GM12801 (cell line): ENCODE results near the gene NDFIP2.

Experiments used
- TF ChIP-seq, protein P1 (sequence below): IDR thresholded peaks from one replicate; pipeline ENCODE4 v1.5.1; 2011; ENCODE audit warnings: control low read depth; ENCODE audit not compliant: insufficient read length; ENCODE audit errors: extremely low read depth

NDFIP2 gene

DNA sequence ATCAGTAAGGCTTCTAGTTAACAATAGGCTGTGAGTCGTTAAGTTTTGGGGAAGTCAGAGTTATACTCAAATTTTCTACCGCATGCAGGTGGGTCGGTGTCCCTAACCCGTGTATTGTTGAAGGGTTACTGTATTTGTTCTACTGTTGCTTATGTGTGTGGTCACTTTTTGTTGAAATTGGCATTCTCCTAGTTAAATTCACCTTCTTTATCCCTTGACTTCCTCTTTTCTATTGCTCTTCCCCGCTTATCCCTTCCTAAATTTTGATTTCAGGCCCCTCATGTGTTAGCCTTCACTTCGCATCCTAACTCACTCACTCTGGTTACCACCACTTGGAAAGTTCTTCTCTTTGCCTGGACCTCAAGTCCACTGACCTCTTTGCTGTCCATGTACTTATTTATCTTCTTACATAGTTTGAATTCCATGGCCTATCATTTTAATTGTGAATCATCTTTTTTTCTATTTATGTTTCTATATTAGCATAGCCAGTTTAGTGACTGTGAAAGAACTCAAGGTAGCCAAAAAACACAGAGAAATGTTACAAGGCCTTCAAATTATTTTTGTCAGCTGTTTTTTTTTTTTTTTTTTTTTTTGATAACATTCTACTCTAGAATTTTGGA, 52.9 kb downstream of the NDFIP2 start:
- TF ChIP-seq, protein P1, sequence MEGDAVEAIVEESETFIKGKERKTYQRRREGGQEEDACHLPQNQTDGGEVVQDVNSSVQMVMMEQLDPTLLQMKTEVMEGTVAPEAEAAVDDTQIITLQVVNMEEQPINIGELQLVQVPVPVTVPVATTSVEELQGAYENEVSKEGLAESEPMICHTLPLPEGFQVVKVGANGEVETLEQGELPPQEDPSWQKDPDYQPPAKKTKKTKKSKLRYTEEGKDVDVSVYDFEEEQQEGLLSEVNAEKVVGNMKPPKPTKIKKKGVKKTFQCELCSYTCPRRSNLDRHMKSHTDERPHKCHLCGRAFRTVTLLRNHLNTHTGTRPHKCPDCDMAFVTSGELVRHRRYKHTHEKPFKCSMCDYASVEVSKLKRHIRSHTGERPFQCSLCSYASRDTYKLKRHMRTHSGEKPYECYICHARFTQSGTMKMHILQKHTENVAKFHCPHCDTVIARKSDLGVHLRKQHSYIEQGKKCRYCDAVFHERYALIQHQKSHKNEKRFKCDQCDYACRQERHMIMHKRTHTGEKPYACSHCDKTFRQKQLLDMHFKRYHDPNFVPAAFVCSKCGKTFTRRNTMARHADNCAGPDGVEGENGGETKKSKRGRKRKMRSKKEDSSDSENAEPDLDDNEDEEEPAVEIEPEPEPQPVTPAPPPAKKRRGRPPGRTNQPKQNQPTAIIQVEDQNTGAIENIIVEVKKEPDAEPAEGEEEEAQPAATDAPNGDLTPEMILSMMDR, result no peak

- TF ChIP-seq, protein P1, result no peak
Observed at GRCh38 chr13:79534596-79534995, 53.6 kb downstream of the NDFIP2 start.

GRCh38 chr13:79538757-79539156, 57.8 kb downstream of the NDFIP2 start:
- TF ChIP-seq, protein P1, result no peak

DNA sequence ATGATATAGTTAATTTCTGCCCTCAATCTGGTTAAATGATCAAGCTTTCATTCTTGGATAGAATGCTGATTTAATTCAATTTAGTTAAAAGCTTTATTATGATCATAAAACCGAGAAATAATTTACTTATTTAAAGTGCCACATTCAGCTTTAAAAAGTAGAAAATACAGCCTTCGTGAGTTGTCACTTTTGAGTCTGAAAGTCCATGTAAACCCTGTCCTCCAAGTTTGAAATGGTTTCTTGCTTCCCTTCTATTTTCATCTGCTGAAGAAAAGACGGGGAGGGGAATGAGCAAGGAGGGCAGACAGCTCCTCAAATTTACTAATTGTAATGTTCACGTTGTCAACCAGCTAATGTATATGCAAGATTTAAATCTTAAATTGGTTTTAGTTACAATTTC, 59.5 kb downstream of the NDFIP2 start:
- TF ChIP-seq, protein P1, result no peak

DNA sequence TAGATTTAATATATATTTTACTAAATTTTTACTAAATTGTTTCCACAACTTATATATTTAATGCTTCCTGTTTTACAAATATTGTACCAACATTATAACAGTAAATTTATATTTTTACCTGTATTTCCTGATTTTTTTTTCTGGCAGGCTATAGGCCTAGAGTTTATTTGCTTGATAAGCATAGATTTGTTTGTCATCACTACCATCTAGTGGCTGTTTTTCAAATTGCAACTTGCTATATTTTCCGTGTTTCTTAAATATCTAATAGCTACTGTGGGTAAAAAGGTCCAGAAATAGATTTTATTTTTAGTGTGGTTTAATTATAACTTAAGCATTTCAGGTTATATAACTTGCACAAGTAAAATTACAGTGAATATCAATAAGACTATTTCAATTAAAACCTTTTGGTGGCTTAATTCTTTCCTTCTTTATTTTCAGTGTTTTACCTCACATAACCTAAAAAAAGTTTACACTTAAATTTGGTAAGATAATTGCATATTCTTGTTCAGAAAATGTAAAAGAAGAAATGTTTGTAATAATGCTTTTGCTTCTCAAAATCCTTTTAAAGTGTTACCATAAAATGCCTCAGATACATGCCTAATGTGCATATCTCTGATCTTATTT, 60.6 kb downstream of the NDFIP2 start:
- TF ChIP-seq, protein P1, result no peak

DNA sequence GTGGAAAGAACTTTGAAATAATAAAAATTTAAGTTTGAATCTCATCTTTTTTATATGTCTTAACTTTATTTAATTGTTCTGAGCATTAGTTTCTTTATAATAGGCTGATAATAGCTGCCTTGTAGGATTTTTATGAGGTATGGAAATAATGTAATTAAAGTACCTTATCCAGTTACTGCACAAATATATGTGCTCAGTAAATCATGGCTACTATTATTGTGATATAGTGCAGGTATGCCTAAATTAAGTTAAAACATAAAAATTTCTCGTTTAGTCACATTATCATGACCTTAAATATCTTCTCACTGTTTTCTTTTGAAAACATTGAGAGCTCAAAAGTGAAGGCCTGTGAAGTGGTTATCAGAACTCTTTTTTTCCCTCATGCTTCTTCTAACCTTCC, 62.9 kb downstream of the NDFIP2 start:
- TF ChIP-seq, protein P1, result no peak

DNA sequence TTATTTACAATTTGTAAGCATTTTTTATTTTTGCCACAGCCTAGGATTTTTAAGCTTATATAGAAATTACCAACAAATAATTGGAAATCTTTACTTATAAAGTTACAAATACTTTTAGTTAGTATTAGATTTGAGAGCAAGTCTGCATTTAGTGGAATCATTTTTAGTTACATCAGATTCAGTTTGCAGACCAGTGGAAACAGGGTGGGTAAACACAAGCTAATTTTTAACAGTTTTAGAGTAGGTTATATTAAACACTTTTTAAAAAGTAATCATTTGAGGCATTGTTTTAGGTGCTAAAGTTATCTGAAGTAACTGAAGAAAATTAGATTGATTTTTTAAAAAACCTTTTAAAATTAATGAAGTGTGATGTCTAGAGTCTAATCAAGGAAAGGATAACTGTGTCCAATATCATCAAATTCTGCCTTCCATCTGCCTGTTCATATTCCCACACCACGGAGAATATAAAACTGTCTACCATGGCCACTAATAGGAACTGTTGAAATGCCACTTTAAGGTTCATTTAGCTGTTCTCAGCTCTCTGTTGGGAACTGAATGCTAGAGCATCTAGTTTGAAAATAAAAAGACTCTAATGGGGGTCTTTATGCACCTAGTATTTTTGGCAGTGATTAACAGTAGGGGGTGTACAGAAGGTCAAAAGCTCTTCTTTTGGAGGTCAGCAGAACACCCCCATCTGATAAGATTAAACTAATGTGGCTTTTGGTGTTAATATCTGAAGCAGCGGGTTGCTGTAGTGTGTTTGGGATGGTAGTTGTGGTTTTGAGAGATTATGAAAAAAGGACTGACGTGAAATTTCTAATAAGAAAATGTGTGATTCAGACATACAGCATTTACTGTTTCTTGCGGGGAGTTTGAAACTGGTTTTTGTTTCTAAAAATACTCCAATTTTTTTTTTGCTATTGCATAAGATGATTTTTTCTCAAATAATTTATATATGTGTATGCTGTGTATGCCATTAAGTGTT, 66.5 kb downstream of the NDFIP2 start:
- TF ChIP-seq, protein P1, result no peak
